IMR-90 (cell line): Measurements from ENCODE around the gene SLC9A1. TPM values are rescaled to one million over a fixed set of nuclear protein-coding genes. Genes with fewer than 3 reads are reported as not detected.

ENCODE experiments used
- ATAC-seq: fragments of 200-7000 bp; cut with Tn5 transposase; 2 replicates; pipeline ENCODE4 v1.9.1; 2020; ENCODE audit warnings: low read depth, mild to moderate bottlenecking, moderate library complexity
- BruUV-seq: library from RNA; stranded (reverse); fragments of 400-500 nt; replicated peaks from 2 replicates; lab custom pipeline; 2021; lab: Mats Ljungman, UMichigan
- CTCF ChIA-PET: fragments of 300-600 bp; formaldehyde crosslinking; extraction: SDS; loops from one replicate; lab custom pipeline; 2021; ENCODE audit warnings: antibody characterized with exemption; lab: Yijun Ruan, JAX
- POLR2A ChIA-PET: fragments of 300-600 bp; sonication (Branson Sonifier 250); formaldehyde crosslinking; loops from one replicate; lab custom pipeline; 2022; ENCODE audit warnings: antibody characterized with exemption; ENCODE audit not compliant: unreplicated experiment; lab: Charles Lee
- DNase-seq: peaks from one replicate; pipeline ENCODE4 v3.0.0; 2013
- H2AFZ ChIP-seq: replicated peaks from 2 replicates; pipeline ENCODE3; 2013; ENCODE audit warnings: low read length, mild to moderate bottlenecking; ENCODE audit not compliant: poor library complexity
- H2AK5ac ChIP-seq: 2 replicates; pipeline ENCODE4 v1.6.1; 2013; ENCODE audit warnings: low read depth, low read length, inconsistent platforms
- H2AK9ac ChIP-seq: replicated peaks from 2 replicates; pipeline ENCODE3; 2013; ENCODE audit warnings: mild to moderate bottlenecking, low read depth, low read length, moderate library complexity; ENCODE audit not compliant: poor library complexity
- H2BK120ac ChIP-seq: 2 replicates; pipeline ENCODE4 v1.6.1; 2013; ENCODE audit warnings: low read depth, low read length, inconsistent platforms
- H2BK15ac ChIP-seq: 3 replicates; pipeline ENCODE4 v1.6.1; 2013; ENCODE audit warnings: low read depth, low read length, inconsistent platforms
- H2BK20ac ChIP-seq: 2 replicates; pipeline ENCODE4 v1.6.1; 2013; ENCODE audit warnings: low read depth, mild to moderate bottlenecking, inconsistent platforms, low read length, moderate library complexity
- H2BK5ac ChIP-seq: 2 replicates; pipeline ENCODE4 v1.6.1; 2013; ENCODE audit warnings: mild to moderate bottlenecking, low read depth, low read length, inconsistent platforms; ENCODE audit not compliant: poor library complexity, severe bottlenecking
- H3K14ac ChIP-seq: replicated peaks from 2 replicates; pipeline ENCODE4 v1.6.1; 2013; ENCODE audit warnings: low read depth, low read length, inconsistent platforms
- H3K18ac ChIP-seq: 2 replicates; pipeline ENCODE4 v1.6.1; 2013; ENCODE audit warnings: low read depth, low read length, control low read depth
- H3K23ac ChIP-seq: 2 replicates; pipeline ENCODE4 v1.6.1; 2013; ENCODE audit warnings: low read depth, low read length, inconsistent platforms
- H3K27ac ChIP-seq: 2 replicates; pipeline ENCODE4 v1.5.1; 2013; ENCODE audit warnings: mild to moderate bottlenecking, control low read depth, low read length; ENCODE audit not compliant: insufficient read depth
- H3K27me3 ChIP-seq: 2 replicates; pipeline ENCODE4 v1.6.1; 2013; ENCODE audit warnings: low read length; ENCODE audit not compliant: control insufficient read depth, insufficient read depth
- H3K36me3 ChIP-seq: 2 replicates; pipeline ENCODE4 v1.6.1; 2013; ENCODE audit warnings: low read length, mixed read lengths; ENCODE audit not compliant: control insufficient read depth, insufficient read depth
- H3K4ac ChIP-seq: 2 replicates; pipeline ENCODE4 v1.6.1; 2013; ENCODE audit warnings: low read depth, low read length, inconsistent platforms
- H3K4me1 ChIP-seq: 2 replicates; pipeline ENCODE4 v1.6.1; 2013; ENCODE audit warnings: low read length, mixed read lengths; ENCODE audit not compliant: control insufficient read depth, insufficient read depth
- H3K4me2 ChIP-seq: 2 replicates; pipeline ENCODE4 v1.6.1; 2013; ENCODE audit warnings: low read depth, mild to moderate bottlenecking, control low read depth, low read length, moderate library complexity
- H3K4me3 ChIP-seq: 2 replicates; pipeline ENCODE4 v1.5.1; 2013; ENCODE audit warnings: low read depth, mild to moderate bottlenecking, control low read depth, low read length, moderate library complexity; ENCODE audit not compliant: insufficient read depth
- H3K56ac ChIP-seq: 2 replicates; pipeline ENCODE4 v1.6.1; 2013; ENCODE audit warnings: low read length, inconsistent platforms; ENCODE audit not compliant: insufficient read depth; ENCODE audit errors: extremely low read depth
- H3K79me1 ChIP-seq, 2 experiments: 2 replicates each; pipeline ENCODE4 v1.6.1; 2013; ENCODE audit warnings: low read length in 2 of 2, inconsistent platforms in 1 of 2, low read depth in 1 of 2
- H3K9ac ChIP-seq: 2 replicates; pipeline ENCODE4 v1.6.1; 2013; ENCODE audit warnings: low read depth, low read length, control low read depth
- H3K9me1 ChIP-seq: 2 replicates; pipeline ENCODE4 v1.6.1; 2013; ENCODE audit warnings: low read length, inconsistent platforms; ENCODE audit not compliant: insufficient read depth
- H3K9me3 ChIP-seq: 2 replicates; pipeline ENCODE4 v1.6.1; 2013; ENCODE audit warnings: low read length; ENCODE audit not compliant: control insufficient read depth, insufficient read depth
- H4K20me1 ChIP-seq: 2 replicates; pipeline ENCODE4 v1.6.1; 2013; ENCODE audit warnings: low read length, inconsistent platforms; ENCODE audit not compliant: insufficient read depth
- H4K5ac ChIP-seq: 2 replicates; pipeline ENCODE4 v1.6.1; 2013; ENCODE audit warnings: mild to moderate bottlenecking, low read depth, low read length, control low read depth
- H4K8ac ChIP-seq, 2 experiments: 2 replicates each; pipeline ENCODE4 v1.6.1; 2013; ENCODE audit warnings: low read depth in 2 of 2, low read length in 2 of 2, control low read depth in 1 of 2, inconsistent platforms in 1 of 2
- H4K91ac ChIP-seq: 2 replicates; pipeline ENCODE4 v1.6.1; 2013; ENCODE audit warnings: low read depth, low read length, inconsistent platforms; ENCODE audit not compliant: insufficient read depth
- FOS ChIP-seq: fragments of 150-350 bp; IDR thresholded peaks from 2 replicates; pipeline ENCODE4 v1.6.1; 2016; ENCODE audit warnings: low read depth, low read length
- MXI1 ChIP-seq: IDR thresholded peaks from 2 replicates; pipeline ENCODE4 v1.6.1; 2012; ENCODE audit warnings: low read depth, mild to moderate bottlenecking, low read length, moderate library complexity, borderline replicate concordance
- NFE2L2 ChIP-seq: fragments of 150-350 bp; IDR thresholded peaks from 2 replicates; pipeline ENCODE4 v1.6.1; 2016; ENCODE audit warnings: low read depth, mild to moderate bottlenecking, low read length
- RCOR1 ChIP-seq: IDR thresholded peaks from 2 replicates; pipeline ENCODE4 v1.6.1; 2012; ENCODE audit warnings: mild to moderate bottlenecking, low read length, improper control_type of control experiment; ENCODE audit not compliant: insufficient replicate concordance
- WGBS, 2 experiments: methylation state at CpG; one replicate each; pipeline versions ENCODE4 v1.1.5 to v1.1.7; 2013; ENCODE audit warnings: missing lambda C conversion rate in 2 of 2; ENCODE audit not compliant: insufficient read length in 1 of 2; ENCODE audit errors: extremely low coverage in 2 of 2; 5-methylcytosine and 5-hydroxymethylcytosine counted together
- dilution Hi-C: fragments of 300-500 bp; cut with HindIII; formaldehyde crosslinking; loops from one replicate; pipeline ENCODE4 v1.14.3; 2018; ENCODE audit warnings: low sequenced_read_pairs; ENCODE audit not compliant: unreplicated experiment
- in situ Hi-C: fragments of 300-500 bp; cut with MboI; formaldehyde crosslinking; loops from 3 replicates; pipeline ENCODE4 v1.14.3; 2019; ENCODE audit warnings: low sequenced_read_pairs, inconsistent platforms, mixed read lengths
- intact Hi-C: fragments of 100-400 bp; cut with micrococcal nuclease; formaldehyde crosslinking; loops from 2 replicates; pipeline ENCODE4 v1.10.0; 2022
- polyA plus RNA-seq, 3 experiments: library from polyadenylated mRNA; depleted of rRNA; stranded (reverse); fragments of >200 nt; gene quantifications; 2 replicates each; pipeline ENCODE4 v1.2.3, GENCODE V29; 2012; ENCODE audit warnings: low replicate concordance in 1 of 3
- total RNA-seq: library from RNA; depleted of rRNA; stranded (reverse); fragments of >200 nt; gene quantifications from 2 replicates; pipeline ENCODE4 v1.2.3, GENCODE V29; 2012

SLC9A1 gene
- total and polyA plus RNA-seq, 2 of the 4 experiments (the other 2 are of a cell fraction) = 2.0 to 21.2 TPM

DNA sequence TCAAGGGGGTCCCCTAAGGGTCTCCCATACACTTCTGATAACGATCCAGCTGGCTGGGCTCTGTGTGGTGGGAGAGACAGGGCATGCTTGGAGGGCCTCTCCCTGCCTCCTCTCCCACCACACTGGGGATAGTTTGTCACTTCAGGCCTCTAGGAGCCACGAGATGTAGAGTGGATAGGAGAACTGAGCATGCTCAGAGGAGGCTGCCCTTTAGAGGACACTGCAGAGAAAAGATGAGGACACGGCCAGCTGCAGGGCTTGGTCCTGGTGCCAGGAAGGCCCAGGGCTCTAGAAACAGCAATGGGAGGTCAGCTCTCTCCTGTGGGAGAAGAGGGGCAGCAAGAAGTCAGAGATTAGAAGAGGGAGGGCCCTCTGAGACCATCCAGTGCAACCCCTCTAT lies 25.7 kb downstream of the SLC9A1 start:
- no peak overlapping the region for H3K27ac ChIP-seq
- H2BK20ac ChIP-seq = no peak overlapping the region
- no peak overlapping the region for H3K9ac ChIP-seq
- H3K23ac ChIP-seq = no peak overlapping the region
- no peak overlapping the region for H3K4me3 ChIP-seq
- ATAC-seq (no peak), DNase-seq (no peak)
- no CpG with 5 or more reads among the region's 3 CpGs for WGBS, 2 experiments
- H3K56ac ChIP-seq = no peak overlapping the region
- H3K27me3 ChIP-seq = no peaks in the 10 kb centered on the region
- no peak overlapping the region for H2AFZ ChIP-seq
- H3K4me1 ChIP-seq = no peaks in the 10 kb centered on the region
- H3K4ac ChIP-seq = no peak overlapping the region
- no peak overlapping the region for H4K91ac ChIP-seq
- no peak overlapping the region for H3K14ac ChIP-seq
- H4K5ac ChIP-seq = no peak overlapping the region
- H3K36me3 ChIP-seq = no peaks in the 10 kb centered on the region
- TF ChIP-seq RCOR1 (no peak), FOS (no peak), NFE2L2 (no peak), MXI1 (no peak)
- H3K4me2 ChIP-seq = no peak overlapping the region
- H2BK15ac ChIP-seq = no peak overlapping the region
- intact Hi-C loops = no loop called here
- H4K20me1 ChIP-seq = peaks cover 5% of the 10 kb centered on the region; the same call in 1 of the 2 replicates
- peak overlapping the region; percentile 69 for H2AK9ac ChIP-seq
- peaks cover 26 to 57% of the 10 kb centered on the region in 2 experiments for H3K79me1 ChIP-seq
- no peak overlapping the region for H2BK5ac ChIP-seq
- dilution Hi-C loops = no loop called here
- no TSS peak for BruUV-seq
- H4K8ac ChIP-seq = no peak overlapping the region
- peaks cover 10% of the 10 kb centered on the region; the same call in 1 of the 2 replicates for H3K9me1 ChIP-seq
- H3K9me3 ChIP-seq = no peaks in the 10 kb centered on the region
- H2AK5ac ChIP-seq = no peak overlapping the region; the same call in 1 of the 2 replicates
- H3K18ac ChIP-seq = no peak overlapping the region
- ChIA-PET CTCF (no interaction called here), POLR2A (no interaction called here)
- no peak overlapping the region for H2BK120ac ChIP-seq
- in situ Hi-C loops = no loop called here
